HG02973 (cell line): ENCODE results near the gene HMGCL.
"Not testable (repeated sequence)": the region's sequence is repeated elsewhere in the genome, so short reads cannot be mapped to it uniquely, and the experiment has no call there.

Source experiments
- ATAC-seq: cut with Tn5 transposase; IDR thresholded peaks from one replicate; pipeline ENCODE4 v1.9.1; 2021; ENCODE audit warnings: moderate library complexity; ENCODE audit not compliant: unreplicated experiment

Gene HMGCL

DNA sequence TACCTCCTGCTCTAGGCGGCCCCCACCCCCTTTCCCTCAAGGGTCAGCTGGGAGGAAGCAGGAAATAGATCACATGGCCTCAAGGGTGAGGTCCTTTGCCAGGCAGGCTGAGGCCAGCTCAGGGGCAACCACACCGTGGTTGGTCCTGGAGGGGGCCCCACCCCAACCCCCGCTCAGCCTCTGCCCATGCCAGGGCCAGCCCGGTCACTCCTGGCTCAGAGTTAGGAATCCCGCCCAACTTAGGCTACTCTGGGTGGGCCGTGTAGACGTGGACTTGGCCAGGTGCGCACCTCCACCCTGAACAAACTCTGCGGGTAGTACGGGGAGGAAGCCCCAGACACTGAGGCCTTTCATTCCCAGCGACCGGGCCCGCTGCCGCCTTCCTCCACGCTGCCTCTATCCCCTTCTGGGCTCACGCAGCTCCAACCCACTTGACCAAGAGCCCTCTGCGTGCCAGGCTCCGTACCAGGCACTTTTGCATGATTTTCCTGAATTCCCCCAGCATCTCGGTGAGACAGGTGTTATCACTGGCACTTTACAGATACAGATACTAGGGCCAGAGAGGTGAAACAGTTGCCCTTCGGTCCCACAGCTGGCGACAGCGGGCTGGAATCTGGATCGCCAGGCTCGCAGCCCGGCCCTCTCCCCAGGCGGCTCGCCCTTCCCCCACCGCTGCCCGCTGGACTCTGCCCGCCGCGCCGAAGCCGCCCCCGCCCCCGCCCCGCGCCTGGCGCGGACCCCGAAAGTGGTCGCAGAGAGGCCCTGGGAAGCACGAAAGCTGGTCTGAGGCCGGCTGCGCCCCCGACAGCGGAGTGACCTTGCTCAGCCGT is 25.4 kb downstream of the HMGCL start:
- ATAC-seq, result no peak

DNA sequence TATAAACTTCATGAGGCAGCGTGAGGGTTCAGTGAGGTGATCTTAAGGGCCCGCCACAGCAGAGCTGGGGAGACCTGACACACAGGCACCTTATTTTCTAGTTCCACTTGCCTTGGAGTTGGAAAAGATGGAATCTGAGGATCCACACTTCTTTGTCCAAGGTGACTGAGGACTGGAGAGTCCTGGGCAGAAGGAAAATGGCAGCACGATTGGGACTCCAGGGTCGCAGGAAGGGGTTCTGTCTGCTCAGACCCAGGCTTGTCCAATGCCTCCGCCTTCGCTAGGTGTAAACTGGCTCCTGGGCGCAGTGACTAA is 26.0 kb downstream of the HMGCL start:
- no peak for ATAC-seq

DNA sequence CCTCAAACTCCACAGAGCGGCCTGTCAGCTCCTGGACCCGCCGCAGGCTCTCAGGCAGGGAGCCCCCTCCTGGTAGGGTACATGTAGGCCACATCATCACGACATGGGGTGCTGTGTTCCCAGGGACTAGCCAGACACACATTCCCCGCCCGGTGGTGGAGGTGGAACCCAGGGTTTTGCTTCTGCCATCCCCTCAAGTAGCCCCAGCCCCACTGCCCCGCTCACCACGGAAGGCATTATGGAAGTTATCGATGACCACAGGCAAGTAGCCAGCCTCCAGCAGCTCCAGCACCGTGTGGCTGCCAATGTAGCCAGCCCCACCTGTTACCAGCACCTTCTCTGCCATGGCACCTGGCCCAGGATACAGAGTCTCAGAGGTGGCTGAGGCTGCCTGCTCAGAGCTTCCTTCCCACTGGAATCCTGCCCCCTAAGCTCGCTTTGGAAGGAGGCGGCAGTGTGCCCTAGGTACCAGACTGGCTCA is 26.5 kb downstream of the HMGCL start:
- no peak for ATAC-seq

DNA sequence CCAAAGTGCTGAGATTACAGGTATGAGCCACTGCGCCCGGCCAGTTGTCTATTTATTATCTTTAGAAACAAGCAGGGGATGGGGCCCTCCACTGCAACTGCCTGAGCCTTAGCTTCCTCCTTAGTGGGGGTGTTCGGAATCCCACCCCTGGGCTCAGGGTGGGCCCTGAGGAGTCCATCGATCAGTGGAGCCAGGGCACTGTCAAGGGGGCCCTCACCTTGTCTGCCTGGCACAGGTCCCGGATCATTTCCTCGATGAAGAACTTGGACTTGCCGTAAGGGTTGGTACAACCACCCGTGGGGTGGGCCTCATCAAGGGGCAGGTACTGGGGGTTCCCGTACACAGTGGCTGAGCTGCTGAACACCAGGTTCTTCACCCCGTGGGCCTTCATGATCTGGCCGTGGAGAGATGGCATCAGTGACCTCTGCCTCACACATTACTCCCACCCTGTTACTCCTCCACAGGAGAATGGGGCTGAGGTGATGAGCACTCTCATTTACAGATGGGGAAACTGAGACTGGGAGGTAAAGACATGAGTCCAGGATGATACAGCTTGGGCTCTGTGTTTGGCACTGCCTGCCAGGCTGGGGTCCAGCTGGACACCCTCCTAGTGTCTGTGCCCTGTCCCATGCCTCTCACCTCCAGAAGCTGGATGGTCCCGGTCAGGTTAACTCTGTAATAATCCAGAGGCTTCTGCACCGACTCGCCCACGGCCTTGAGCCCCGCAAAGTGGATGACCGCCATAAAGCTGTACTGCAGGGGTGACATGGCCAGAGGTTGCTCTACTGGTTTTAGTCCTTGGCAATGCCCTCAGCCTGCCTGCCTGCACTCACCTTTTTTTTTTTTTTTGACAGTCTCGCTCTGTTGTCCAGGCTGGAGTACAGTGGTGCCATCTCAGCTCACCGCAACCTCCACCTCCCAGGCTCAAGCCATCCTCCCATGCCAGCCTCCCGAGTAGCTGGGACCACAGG is 27.5 kb downstream of the HMGCL start:
- ATAC-seq, result no peak

DNA sequence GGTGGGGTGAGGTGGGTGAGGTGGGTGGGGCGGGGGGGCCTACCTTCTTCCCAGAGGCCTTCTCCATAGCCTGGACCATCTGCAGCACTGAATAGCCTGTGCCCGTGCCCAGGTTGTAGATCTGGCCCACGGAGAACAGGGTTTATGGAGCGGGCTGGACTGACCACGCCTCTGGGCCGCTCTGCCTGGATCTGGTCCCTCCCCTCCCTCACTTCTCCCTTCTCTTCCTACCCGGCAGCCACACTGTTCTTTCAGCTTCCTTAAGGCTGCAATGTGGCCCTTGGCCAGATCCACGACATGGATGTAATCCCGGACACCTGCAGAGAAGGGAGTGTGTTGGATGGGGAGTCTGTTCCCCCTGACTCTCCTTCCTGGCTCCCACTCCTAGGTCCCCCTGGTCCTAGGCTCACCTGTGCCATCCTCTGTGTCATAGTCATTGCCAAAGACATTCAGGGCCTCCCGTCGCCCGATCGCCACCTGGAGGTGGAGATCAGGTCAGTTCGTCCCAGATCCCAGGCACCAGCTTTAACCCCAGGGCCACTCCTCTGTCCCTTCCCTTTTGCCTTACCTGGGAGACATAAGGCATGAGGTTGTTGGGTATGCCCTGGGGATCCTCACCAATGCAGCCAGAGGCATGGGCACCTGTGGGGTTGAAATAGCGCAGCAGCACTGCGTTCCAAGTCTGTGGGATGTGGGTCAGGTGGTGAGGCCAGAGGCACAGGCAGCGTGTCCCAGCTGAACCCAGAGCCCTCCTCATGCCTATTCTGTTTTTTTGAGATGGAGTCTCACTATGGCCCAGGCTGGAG is 28.6 kb downstream of the HMGCL start:
- no peak for ATAC-seq

DNA sequence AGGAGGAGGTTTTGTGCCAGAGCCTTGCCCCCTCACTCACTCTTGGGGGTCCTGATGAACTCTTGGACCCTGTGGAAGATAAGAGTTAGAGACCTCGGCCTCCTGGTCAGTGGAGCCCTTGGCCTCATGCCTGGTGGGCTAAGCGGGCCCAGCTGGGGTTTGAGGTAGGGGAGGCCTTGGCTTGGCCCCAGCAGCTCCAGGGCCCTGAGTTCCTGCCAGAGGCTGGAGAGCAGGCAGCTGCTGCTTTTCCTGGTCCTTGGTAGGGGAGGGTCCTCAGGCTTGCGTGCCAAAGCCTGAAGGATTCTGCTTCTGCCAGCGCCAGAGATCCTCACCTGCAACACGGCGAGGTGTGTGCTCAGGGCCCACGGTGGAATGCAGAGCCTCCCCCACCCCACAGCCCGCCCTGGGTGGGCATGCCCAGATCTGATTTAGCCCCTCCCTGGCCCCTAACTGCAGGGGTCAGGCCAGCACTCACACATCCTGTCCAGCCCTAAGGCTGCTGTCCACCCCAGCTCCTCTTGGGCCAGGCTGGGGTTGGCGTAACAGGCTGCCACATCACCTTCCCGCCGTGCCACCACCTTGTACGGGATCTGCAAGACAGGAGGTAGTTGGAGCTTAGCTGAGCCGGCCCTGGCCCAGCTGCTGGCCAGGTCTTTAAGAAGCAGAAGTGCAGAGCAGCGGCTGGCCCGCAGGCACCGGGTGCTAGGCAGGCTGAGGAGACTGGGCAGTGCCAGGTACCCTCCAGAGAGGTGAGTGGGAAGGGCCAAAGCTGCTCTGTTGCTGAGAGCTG is 29.4 kb downstream of the HMGCL start:
- no peak for ATAC-seq

DNA sequence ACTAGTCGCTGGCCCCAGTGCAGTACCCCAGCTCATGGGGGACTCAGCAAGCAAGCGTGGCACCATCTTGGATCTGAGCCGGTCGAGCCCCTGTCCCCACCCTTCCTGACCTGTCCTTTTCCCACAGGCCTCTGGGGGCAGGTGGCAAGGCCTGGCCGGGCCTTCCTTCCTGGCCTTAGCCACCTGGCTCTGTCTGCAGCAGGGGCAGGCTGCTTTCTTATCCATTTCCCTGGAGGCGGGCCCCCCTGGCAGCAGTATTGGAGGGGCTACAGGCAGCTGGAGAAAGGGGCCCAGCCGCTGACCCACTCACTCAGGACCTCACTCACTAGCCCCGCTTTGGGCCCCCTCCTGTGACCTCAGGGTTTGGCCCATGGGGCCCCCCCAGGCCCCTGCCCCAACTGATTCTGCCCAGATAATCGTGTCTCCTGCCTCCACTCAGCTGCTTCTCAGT is 30.5 kb downstream of the HMGCL start:
- ATAC-seq, result not testable (repeated sequence)

DNA sequence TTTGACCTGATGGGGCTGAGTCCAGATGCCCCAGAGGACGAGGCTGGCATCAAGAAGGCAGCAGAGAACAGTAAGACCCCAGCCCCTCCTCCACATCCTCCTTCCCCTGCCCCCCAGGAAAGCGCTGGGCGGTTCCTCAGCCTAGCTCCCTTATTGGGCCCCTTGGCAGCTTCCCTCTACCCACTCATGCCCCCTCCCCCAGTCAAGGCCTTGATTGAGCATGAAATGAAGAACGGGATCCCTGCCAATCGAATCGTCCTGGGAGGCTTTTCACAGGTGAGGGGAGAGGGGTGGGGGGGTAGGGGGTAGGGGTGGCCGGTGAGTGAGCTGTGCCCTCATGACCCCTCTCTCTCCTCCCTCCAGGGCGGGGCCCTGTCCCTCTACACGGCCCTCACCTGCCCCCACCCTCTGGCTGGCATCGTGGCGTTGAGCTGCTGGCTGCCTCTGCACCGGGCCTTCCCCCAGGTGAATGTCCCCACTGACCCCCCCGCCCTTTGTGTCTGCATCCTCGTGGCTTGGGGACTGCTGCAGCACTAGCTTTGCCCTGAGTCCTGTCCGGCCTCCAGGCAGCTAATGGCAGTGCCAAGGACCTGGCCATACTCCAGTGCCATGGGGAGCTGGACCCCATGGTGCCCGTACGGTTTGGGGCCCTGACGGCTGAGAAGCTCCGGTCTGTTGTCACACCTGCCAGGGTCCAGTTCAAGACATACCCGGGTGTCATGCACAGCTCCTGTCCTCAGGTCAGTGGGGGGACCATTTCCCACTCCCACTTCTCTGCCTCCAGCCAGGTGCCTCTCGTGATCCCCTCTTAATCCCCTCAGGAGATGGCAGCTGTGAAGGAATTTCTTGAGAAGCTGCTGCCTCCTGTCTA is 31.1 kb downstream of the HMGCL start:
- no peak for ATAC-seq

DNA sequence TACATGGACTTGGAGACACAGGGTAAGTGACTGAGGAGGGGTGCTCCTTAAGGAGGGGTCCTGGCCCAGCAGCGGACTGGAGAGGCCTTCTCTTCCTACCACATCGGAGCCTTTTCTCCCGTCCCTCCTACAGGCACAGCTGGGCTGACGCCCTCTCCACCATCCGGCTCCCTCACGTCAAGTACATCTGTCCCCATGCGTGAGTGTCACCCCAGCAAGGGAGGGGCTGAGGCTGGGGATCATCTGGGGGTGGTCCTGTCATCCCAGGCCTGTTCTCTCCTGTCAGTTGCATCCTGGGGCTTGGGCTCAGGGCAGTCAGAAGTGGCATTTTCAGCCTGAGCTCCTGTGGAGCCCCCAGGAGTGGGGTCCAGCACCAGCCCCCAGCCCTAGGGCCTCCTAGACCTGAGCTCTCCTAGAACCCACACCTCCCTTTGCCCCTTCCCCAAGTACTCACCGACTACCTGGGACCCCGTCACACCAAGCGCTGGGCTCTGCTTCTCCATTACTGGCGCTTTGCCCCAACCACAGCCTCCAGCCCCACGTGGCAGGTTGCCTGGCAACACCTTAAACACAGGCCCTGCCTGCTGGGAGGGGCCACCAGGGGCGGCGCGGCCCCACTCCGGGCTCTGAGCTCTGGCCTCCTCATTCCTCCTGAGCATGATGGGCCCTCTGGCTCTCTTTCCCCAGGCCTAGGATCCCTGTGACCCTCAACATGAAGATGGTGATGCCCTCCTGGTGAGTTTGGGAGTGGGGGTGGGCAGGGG is 32.0 kb downstream of the HMGCL start:
- no peak for ATAC-seq

DNA sequence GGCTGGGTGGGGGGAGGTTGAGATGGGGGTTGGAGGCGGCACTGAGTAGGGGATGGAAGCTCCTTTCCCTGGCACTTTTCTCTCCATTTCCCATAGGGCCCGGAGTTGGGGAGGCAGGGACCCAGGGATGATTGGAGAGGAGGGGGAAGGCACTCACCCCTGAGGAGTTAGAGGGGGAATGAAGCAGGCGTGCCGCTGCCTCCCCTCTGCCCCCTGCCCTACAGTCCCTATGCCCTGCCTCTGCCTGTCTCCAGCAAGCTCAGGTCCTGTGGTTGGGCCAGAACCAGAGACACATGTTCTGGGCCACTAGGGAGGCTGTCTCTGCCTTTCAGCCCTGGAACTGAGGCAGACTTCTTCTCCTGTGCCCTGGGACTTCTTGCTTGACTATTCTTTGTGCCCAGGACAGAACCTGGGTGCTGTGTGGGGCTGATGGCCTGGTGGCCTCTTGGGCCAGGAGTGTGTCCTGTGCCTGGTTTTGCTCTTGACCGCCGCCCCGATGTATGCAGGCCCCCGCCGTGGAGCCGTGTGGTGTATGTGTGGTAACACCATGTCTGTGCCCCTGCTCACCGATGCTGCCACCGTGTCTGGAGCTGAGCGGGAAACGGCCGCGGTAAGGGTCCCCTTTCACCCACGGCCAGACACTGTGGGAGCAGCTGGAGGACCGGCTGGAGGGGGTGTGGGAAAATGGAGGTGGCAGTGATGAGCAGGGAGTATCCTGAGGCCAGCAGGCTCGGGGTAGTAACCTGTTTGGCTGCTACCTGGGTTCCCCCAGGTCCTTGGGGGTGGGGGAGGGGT is 32.9 kb downstream of the HMGCL start:
- no peak for ATAC-seq

DNA sequence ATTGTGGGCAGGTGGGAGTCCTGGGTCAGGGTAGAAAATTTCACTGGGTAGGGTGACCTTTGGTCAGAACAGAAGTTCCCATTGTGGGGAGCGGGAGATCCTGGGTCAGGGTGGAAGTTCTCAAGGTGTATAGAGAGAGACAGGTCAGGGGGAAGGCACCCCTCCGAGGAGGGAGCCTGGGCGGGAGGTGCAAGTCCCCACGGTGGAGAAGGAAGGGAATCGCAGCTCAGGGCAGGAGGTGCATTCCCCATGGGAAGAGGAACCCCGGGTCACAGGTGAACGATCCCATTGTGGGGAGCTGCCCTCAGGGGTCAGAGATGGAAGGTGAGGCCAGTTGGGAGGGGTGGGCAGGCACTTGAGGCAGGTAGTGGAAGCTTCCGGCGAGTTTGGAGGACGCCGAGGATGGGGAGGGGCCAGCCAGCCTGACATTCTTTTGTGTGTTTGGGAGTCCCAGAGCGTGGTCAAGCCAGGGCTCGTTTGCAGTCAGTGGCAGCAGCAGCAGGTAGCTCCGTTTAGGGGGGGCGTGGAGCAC is 33.6 kb downstream of the HMGCL start:
- no peak for ATAC-seq

DNA sequence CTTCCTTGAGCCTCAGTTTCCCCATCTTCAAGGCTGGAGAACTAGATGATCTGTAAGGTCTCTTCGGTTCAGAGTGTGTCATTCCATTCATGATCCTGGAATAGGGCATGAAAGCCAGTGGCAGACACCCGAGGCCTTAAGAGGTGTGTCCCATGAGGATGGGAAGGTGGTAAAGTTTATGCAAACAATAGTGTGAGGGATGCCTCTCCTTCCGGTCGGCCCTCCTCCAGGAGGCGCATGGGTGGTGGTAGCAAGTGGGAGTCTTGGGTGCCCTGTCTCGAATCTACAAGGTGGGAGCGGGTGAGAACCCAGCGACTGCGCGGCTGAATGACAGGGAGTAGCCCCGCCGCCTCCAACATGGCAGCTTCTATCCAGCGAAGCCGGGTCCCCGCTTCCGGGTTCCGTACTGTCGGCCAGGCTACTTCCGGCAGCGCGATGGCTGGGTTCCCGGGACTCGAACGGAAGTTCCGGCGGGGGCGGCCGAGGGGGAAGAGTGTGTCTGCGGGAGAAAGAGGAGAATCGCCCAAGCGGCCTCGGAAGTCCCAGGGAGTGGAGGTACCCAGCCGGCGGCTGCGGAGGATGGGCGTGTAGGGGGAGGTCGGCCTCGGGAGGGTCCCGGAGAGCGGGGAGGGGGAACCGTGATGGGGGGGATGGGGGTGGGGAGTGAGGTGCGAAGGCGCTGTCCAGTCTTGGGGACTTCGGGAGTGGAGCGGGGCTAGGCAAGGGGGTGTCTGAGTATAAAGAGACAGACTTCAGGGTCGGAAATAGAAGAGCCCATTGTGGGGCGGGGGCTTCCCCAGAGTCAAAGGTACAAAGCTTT is 34.3 kb downstream of the HMGCL start, which contains the start of gene LYPLA2:
Gene LYPLA2 (plus strand): TSS at position 450 of the 820 bp plus-strand sequence. CDS start 1,538 bp downstream, outside the sequence.
- peak; percentile 65 for ATAC-seq

DNA sequence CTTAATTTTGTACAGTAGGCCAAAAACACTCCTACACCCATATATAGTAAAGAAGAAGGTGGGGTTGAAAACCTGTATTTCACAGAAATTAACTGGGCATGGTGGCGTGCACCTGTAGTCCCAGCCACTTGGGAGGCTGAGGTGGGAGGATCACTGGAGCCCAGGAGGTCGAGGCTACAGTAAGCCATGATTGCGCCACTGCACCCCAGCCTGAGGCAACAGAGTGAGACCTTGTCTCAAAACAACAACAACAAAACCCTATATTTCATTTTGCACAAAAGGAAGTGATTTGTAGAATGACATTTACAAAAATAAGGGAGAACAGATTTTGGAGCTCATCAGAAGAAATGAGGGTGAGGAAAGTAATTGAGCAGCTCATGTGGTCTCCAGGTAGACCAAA is 36.5 kb downstream of the HMGCL start:
- ATAC-seq, result no peak

DNA sequence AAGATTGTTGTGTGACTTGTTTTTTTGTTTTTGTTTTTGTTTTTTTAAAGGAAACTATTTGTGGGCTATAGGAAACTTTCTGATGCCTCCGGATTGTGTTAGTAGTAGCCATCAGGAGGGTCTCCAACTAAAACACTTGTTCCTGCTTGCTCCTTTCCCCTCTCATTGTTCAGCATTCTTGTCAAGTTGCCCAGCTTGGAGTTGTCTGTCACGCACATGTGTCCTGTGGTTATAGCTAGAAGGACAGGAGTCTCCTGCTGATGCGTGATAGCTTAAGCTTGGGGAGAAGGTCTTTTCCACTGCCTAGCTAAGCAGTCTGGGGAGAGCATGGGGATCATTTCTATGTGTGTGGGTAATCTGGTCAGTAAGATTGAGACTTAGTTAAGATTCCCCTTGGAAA is 37.5 kb downstream of the HMGCL start:
- ATAC-seq, result no peak

DNA sequence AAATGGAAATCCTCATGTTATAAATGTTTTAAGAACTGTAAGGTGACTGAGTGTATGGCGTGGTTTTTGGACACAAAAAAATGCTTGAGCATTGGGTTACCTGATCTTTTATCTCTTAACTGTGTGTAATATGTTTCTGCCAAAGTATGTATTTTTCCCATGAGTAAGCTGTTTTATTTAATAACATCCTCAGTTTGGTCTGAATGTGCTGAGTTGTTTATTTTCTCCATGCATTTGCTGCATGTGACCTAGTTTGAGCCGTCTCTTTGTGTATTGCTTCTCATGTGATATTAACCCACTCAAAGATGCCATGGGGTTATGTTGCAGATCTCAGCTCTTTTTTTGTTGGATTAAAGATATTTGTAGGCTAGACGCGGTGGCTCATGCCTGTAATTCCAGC is 40.4 kb downstream of the HMGCL start:
- no peak for ATAC-seq

DNA sequence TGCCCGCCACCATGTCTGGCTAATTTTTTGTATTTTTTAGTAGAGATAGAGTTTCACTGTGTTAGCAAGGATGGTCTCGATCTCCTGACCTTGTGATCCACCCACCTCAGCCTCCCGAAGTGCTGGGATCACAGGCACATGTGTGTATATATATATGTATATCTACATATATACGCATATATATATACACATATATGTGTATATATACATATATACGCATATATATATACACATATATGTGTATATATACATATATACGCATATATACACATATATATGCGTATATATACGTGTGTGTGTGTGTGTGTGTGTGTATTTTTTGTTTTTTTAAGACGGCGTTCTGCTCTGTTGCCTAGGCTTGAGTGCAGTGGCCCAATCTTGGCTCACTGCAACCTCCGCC is 42.1 kb downstream of the HMGCL start:
- not testable (repeated sequence) for ATAC-seq
